Neural crest cell (in vitro differentiated cells): ENCODE results near the gene RUNDC1. TPM values are rescaled to one million over a fixed set of nuclear protein-coding genes. Genes with fewer than 3 reads are reported as not detected.
A peak's percentile ranks its signal among the peaks of the same experiment; 100 is the strongest.

Experiments
- DNase-seq: peaks from one replicate; pipeline ENCODE4 v3.0.0; 2021; ENCODE audit warnings: low read depth, mixed read lengths, low spot score
- H3K27ac Mint-ChIP-seq: one replicate; pipeline ENCODE4 v1.8.0; 2021; ENCODE audit warnings: mild to moderate bottlenecking, mixed read lengths; ENCODE audit not compliant: unreplicated experiment
- H3K27me3 Mint-ChIP-seq: 2 replicates; pipeline ENCODE4 v1.8.0; 2021; ENCODE audit warnings: low read depth, mild to moderate bottlenecking, mixed read lengths
- H3K36me3 Mint-ChIP-seq: 2 replicates; pipeline ENCODE4 v1.8.0; 2021; ENCODE audit warnings: low read depth, mild to moderate bottlenecking, mixed read lengths
- H3K4me1 Mint-ChIP-seq: 2 replicates; pipeline ENCODE4 v1.8.0; 2021; ENCODE audit warnings: mixed read lengths
- H3K4me3 Mint-ChIP-seq: one replicate; pipeline ENCODE4 v1.8.0; 2021; ENCODE audit warnings: mild to moderate bottlenecking, mixed read lengths
- H3K9me3 Mint-ChIP-seq: 2 replicates; pipeline ENCODE4 v1.8.0; 2021; ENCODE audit warnings: mixed read lengths
- total RNA-seq: library from RNA; stranded (reverse); gene quantifications from 2 replicates; pipeline ENCODE4 v1.2.1, GENCODE V29; 2021
- TF ChIP-seq, protein P1 (sequence below): fragments of 200-600 bp; sonication (generic); conservative IDR thresholded peaks from 2 replicates; pipeline ENCODE4 v1.5.0; 2021; ENCODE audit warnings: antibody characterized with exemption, mild to moderate bottlenecking

RUNDC1 gene
- total RNA-seq, 1 donor from 2014 or later, result 16.5 TPM

DNA sequence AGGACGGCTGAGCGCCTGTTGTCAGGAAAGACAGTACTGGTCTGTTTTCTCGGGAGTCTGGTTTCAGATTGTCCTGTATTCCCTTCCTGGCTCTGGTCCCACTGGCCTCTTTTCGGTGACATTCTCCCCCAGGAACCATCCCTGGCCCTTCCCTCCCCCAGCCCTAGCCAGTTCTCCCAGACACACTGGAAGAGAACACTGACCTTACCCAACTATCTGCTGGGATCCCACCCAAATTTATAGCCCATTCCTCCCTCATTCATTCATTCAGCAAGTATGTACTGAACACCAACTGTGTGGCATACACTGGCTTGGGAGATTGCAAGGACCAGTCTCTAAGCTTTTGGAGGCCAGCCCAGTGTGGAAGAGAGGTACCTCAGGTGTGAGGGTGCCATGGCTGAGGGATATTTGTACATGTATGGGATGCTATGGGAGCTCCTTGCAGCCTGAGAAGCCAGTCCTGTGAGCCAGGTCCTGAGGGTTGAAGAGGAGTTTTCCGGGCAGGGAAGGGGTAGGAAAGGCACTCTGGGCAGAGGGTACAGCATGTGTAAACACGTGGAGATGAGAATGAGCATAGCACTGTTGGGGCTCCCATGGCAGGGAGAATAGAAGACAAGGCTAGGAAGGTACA lies 49.9 kb downstream of the RUNDC1 start:
- Mint-ChIP-seq H3K27me3 (no peaks in the 10 kb centered on the region), H3K27ac (peak overlapping the region; percentile 16), H3K4me1 (peaks cover 54% of the 10 kb centered on the region), H3K36me3 (no peaks in the 10 kb centered on the region), H3K4me3 (no peak overlapping the region), H3K9me3 (no peaks in the 10 kb centered on the region)
- TF ChIP-seq, protein P1, sequence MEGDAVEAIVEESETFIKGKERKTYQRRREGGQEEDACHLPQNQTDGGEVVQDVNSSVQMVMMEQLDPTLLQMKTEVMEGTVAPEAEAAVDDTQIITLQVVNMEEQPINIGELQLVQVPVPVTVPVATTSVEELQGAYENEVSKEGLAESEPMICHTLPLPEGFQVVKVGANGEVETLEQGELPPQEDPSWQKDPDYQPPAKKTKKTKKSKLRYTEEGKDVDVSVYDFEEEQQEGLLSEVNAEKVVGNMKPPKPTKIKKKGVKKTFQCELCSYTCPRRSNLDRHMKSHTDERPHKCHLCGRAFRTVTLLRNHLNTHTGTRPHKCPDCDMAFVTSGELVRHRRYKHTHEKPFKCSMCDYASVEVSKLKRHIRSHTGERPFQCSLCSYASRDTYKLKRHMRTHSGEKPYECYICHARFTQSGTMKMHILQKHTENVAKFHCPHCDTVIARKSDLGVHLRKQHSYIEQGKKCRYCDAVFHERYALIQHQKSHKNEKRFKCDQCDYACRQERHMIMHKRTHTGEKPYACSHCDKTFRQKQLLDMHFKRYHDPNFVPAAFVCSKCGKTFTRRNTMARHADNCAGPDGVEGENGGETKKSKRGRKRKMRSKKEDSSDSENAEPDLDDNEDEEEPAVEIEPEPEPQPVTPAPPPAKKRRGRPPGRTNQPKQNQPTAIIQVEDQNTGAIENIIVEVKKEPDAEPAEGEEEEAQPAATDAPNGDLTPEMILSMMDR, result no peak
- DNase-seq, result no peak

DNA sequence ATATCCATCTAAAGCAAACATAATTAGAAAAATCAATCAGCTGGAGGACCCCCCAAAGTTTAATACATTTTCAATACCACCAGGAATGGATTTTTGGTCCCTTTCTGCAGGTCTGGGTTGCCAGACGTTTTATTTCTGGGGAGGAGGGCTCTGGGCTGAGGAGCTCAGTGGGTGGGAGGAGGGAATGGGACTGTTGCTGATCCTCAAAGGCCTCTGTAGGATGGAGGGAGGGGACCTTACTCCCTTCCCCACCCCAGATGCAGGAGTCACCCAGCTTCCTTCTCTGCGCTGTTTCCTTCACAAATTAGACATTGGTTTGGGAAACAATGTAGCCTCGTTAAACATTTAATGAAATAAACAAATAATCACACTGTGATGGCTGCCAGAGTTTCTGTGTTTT lies 51.3 kb downstream of the RUNDC1 start:
- peaks cover 64% of the 10 kb centered on the region for H3K4me1 Mint-ChIP-seq
- no peak overlapping the region for H3K4me3 Mint-ChIP-seq
- no peaks in the 10 kb centered on the region for H3K9me3 Mint-ChIP-seq
- no peak for DNase-seq
- H3K27me3 Mint-ChIP-seq, result no peaks in the 10 kb centered on the region
- H3K27ac Mint-ChIP-seq, result no peak overlapping the region
- TF ChIP-seq, protein P1, result no peak
- H3K36me3 Mint-ChIP-seq, result no peaks in the 10 kb centered on the region

DNA sequence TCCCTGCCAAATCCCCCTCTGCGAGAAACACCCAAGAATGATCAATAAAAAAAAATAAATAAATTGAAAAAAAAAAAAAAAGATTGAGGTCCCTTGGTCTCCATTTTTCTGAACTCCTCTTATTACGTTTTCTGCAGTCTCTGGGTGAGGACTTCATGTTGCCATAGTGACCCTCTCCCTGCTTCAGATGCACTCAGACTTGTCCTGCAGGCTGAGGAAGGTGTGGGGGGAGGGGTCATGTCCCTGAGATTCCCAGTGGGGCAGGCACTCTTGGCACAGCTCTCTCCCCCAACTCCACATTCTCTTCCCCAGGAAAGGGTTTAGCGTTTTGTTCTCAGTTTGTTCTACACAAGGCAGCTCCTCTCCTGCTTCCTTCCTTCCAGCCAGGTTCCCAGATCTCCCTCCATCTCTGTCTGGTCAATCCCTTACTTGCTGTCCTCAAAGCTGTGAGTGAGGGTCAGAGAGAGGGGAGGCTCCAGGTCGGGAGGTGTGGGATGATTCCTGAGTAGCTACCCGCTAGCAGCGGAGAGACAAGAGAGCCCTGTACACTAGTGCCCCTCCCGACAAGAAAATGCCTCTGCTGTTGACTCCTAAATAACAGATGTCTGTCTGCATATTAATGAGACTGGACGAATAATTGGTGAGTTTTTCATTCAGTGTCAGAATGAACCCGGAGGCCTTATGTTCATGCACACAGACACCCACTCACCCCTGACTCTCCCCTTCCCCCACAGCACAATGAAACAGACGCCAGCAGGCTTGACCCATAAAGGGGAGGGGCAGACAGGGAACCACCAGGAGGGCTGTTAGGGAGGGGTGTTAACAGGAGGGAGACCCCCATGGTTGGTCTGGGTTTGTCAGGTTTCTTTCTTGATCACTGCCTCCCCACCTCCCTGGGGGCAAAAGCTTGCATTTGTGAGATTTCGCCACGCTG lies 53.9 kb downstream of the RUNDC1 start:
- Mint-ChIP-seq H3K27ac (peak overlapping the region; percentile 83), H3K27me3 (no peaks in the 10 kb centered on the region), H3K9me3 (no peaks in the 10 kb centered on the region), H3K4me3 (peak overlapping the region; percentile 84), H3K36me3 (no peaks in the 10 kb centered on the region), H3K4me1 (peaks cover 58% of the 10 kb centered on the region)
- DNase-seq, result no peak
- TF ChIP-seq, protein P1, result no peak

DNA sequence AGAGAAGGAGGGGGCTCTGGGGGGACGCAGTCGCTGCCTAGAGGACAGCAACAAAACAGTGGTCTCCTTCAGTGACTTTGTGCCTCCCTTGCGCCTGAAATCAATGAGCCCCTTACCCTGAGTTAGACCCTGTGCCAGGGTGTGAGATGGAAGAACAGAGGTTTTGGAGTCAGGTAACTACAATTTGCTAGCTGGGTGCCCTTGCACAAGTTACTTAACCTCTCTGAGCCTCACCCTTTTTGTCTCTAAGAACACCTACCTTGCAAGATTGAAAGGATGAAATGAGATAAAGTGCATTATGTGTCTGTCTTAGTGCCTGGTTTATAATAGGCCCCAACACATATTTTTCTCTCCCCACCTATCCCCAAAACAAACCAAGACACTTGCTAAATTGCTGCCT lies 54.5 kb downstream of the RUNDC1 start:
- H3K36me3 Mint-ChIP-seq, result no peaks in the 10 kb centered on the region
- no peaks in the 10 kb centered on the region for H3K9me3 Mint-ChIP-seq
- no peak for DNase-seq
- peaks cover 62% of the 10 kb centered on the region for H3K4me1 Mint-ChIP-seq
- H3K27me3 Mint-ChIP-seq, result no peaks in the 10 kb centered on the region
- H3K27ac Mint-ChIP-seq, result peak overlapping the region; percentile 83
- TF ChIP-seq, protein P1, result no peak
- H3K4me3 Mint-ChIP-seq, result peak overlapping the region; percentile 84

DNA sequence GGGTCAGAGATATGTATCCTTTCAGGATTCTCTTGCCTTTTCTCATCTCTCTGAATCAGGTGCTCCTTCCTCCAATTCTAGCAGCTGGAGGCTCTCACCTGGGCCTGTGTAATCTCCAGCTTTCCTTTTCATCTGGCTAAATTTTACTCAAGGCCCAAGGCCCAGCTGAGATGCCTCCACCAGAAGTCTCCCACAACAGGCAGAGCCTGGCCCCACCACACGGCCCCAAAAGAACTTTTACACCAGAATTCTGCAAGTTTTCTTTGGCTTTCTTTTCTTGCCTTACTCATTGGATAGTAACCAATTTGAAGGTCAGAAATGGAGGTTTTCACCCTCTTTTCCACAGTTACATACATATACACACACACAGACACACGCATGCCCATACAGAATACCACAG lies 59.3 kb downstream of the RUNDC1 start:
- Mint-ChIP-seq H3K36me3 (no peaks in the 10 kb centered on the region), H3K4me3 (no peak overlapping the region), H3K27ac (no peak overlapping the region), H3K9me3 (no peaks in the 10 kb centered on the region), H3K27me3 (no peaks in the 10 kb centered on the region), H3K4me1 (peaks cover 57% of the 10 kb centered on the region)
- no peak for DNase-seq
- TF ChIP-seq, protein P1, result no peak
